ENCODE data around the gene NLRP2B.
"Not testable (repeated sequence)": the region's sequence is repeated elsewhere in the genome, so short reads cannot be mapped to it uniquely, and the experiment has no call there.

NLRP2B gene

GRCh38 chrX:57680160-57680559 lies at the start of gene NLRP2B:
NLRP2B (minus strand) TSS chrX:57680260.
- Mint-ChIP-seq H3K27ac (no peak within 1 kb of the TSS), H3K27me3 (no peaks in the 10 kb centered on the region), H3K4me3 (no peak within 1 kb of the TSS), H3K4me1 (no peaks in the 10 kb centered on the region), H3K9me3 (no peaks in the 10 kb centered on the region), H3K36me3 (no peaks in the 10 kb centered on the region)

DNA sequence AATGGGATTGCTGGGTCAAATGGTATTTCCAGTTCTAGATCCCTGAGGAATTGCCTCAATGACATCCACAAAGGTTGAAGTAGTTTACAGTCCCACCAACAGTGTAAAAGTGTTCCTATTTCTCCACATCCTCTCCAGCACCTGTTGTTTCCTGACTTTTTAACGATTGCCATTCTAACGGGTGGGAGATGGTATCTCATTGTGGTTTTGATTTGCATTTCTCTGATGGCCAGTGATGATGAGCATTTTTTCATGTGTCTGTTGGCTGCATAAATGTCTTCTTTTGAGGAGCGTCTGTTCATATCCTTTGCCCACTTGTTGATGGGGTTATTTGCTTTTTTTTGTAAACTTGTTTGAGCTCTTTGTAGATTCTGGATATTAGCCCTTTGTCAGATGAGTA lies 45.9 kb upstream of the NLRP2B start:
- H3K27me3 Mint-ChIP-seq, H3K4me1 Mint-ChIP-seq, H3K36me3 Mint-ChIP-seq, H3K9me3 Mint-ChIP-seq, H3K4me3 Mint-ChIP-seq, H3K27ac Mint-ChIP-seq: not testable (repeated sequence)

DNA sequence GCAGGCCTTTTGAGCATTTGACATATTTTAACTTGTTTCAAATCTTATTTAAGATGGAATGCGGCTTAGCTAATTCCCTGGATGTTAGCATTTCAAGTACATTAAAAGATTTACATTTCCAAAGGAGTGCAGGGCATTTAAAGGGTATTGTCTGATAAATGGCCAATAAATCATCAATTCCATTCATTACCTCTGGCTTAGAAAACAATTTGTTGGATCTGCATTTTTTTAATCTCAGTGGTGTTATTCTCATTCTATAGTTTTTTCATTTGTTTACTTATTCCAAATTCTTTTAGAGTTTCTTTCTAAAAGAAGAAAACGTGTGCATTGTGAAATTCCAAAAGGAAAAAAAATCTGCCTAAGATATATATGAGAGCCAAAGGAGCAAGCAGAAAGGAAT lies 1.3 kb upstream of the NLRP2B start:
- Mint-ChIP-seq H3K36me3 (no peaks in the 10 kb centered on the region), H3K27me3 (no peaks in the 10 kb centered on the region), H3K4me3 (no peak overlapping the region), H3K9me3 (no peaks in the 10 kb centered on the region), H3K27ac (no peak overlapping the region), H3K4me1 (no peaks in the 10 kb centered on the region)

GRCh38 chrX:57678686-57679428 lies 1.2 kb downstream of the NLRP2B start:
- Mint-ChIP-seq H3K27ac (no peak overlapping the region), H3K4me1 (no peaks in the 10 kb centered on the region), H3K27me3 (no peaks in the 10 kb centered on the region), H3K4me3 (no peak overlapping the region), H3K9me3 (no peaks in the 10 kb centered on the region), H3K36me3 (no peaks in the 10 kb centered on the region)

DNA sequence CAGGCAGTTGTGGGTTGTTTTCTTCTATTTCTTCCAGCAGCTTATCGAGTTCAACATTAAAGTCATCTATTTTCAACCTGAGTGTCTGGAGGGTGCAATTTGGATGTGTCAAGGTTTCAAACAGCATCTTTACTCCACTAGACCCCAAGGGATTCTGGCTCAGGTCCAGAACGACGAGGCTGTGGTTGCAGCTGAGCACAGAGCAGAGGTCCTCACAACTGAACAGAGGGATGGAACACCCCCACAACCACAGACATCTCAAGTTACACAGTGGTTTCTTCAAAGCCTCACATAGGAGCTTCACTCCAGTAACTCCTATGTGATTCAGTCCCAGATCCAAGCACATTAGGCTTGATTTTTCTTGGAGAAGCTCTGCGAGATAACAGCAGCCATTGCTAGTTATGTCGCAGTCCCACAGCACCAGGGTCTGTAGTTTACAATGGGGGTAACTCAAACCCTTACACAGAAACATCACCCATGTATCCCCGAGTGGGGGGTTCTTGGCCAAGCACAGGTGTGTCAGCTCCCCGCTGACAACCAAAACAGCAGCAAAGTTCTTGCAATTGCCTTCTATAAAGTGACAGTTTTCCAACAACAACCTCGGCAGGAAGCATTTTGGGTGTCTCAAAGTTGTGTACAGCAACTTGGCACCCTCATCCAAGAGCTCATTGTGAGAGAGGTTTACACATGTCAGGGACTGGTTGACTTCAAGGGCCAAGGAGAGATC lies 2.8 kb downstream of the NLRP2B start:
- H3K36me3 Mint-ChIP-seq = no peaks in the 10 kb centered on the region
- H3K27ac Mint-ChIP-seq = no peak overlapping the region
- H3K27me3 Mint-ChIP-seq = no peaks in the 10 kb centered on the region
- no peaks in the 10 kb centered on the region for H3K9me3 Mint-ChIP-seq
- no peak overlapping the region for H3K4me3 Mint-ChIP-seq
- H3K4me1 Mint-ChIP-seq = no peaks in the 10 kb centered on the region

GRCh38 chrX:57675320-57675719 lies 4.7 kb downstream of the NLRP2B start:
- Mint-ChIP-seq H3K4me1 (no peaks in the 10 kb centered on the region), H3K27ac (no peak overlapping the region), H3K4me3 (no peak overlapping the region), H3K36me3 (no peaks in the 10 kb centered on the region), H3K27me3 (no peaks in the 10 kb centered on the region), H3K9me3 (no peaks in the 10 kb centered on the region)

DNA sequence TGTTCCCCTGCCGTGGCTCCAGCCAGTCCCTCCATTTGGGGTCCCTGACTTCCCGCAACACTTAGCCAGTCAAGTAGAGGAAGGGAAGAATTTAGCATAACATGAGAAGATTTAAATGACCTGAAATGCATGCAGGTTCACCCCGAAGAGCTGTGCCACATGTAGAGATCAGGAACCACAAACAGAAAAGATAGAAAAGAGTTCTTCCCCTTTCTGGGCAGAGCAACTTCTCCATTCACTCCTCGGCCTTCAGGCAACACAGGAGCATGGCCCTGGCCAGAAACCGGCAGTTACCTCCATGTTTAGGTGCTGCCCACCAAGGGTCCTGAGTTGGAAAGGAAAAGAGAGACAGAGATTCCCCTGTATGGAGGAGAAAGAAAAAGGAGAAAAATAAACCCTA lies 5.2 kb downstream of the NLRP2B start:
- H3K27ac Mint-ChIP-seq = no peak overlapping the region
- H3K4me3 Mint-ChIP-seq = no peak overlapping the region
- H3K9me3 Mint-ChIP-seq = no peaks in the 10 kb centered on the region
- H3K4me1 Mint-ChIP-seq = no peaks in the 10 kb centered on the region
- H3K27me3 Mint-ChIP-seq = no peaks in the 10 kb centered on the region
- no peaks in the 10 kb centered on the region for H3K36me3 Mint-ChIP-seq

DNA sequence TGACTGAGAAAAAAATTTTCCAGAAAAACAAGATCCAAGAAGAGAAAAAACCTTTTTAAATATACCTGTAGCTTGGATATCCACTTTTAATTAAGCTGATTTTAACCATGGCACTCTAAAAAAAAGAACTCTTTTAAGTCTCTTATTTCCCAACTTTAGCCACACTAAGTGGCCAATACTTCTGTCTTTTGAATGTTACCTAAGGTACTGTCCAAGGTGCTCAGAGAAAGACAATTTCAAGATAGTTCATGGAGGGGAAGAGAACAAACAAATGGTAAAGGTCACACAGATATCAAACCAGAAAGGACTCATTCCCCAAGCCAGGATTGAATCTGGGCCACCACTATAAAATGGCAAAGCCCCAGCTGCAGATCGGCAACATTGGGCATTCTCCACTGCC lies 10.1 kb downstream of the NLRP2B start:
- Mint-ChIP-seq H3K27me3 (no peaks in the 10 kb centered on the region), H3K36me3 (no peaks in the 10 kb centered on the region), H3K4me3 (no peak overlapping the region), H3K27ac (no peak overlapping the region), H3K9me3 (no peaks in the 10 kb centered on the region), H3K4me1 (no peaks in the 10 kb centered on the region)

- Mint-ChIP-seq H3K27me3 (no peaks in the 10 kb centered on the region), H3K36me3 (no peaks in the 10 kb centered on the region), H3K9me3 (no peaks in the 10 kb centered on the region), H3K27ac (no peak overlapping the region), H3K4me3 (no peak overlapping the region), H3K4me1 (no peaks in the 10 kb centered on the region)
These were observed 13.1 kb downstream of the NLRP2B start for GRCh38 chrX:57667010-57667409.

- Mint-ChIP-seq H3K4me1 (no peaks in the 10 kb centered on the region), H3K27ac (no peak overlapping the region), H3K27me3 (no peaks in the 10 kb centered on the region), H3K36me3 (peaks cover 6% of the 10 kb centered on the region), H3K9me3 (no peaks in the 10 kb centered on the region), H3K4me3 (no peak overlapping the region)
These were observed 25.0 kb downstream of the NLRP2B start for GRCh38 chrX:57655065-57655464.

- Mint-ChIP-seq H3K27ac (no peak overlapping the region), H3K9me3 (no peaks in the 10 kb centered on the region), H3K4me1 (no peaks in the 10 kb centered on the region), H3K36me3 (peaks cover 6% of the 10 kb centered on the region), H3K27me3 (no peaks in the 10 kb centered on the region), H3K4me3 (no peak overlapping the region)
These were observed 27.4 kb downstream of the NLRP2B start for GRCh38 chrX:57652705-57653104.

DNA sequence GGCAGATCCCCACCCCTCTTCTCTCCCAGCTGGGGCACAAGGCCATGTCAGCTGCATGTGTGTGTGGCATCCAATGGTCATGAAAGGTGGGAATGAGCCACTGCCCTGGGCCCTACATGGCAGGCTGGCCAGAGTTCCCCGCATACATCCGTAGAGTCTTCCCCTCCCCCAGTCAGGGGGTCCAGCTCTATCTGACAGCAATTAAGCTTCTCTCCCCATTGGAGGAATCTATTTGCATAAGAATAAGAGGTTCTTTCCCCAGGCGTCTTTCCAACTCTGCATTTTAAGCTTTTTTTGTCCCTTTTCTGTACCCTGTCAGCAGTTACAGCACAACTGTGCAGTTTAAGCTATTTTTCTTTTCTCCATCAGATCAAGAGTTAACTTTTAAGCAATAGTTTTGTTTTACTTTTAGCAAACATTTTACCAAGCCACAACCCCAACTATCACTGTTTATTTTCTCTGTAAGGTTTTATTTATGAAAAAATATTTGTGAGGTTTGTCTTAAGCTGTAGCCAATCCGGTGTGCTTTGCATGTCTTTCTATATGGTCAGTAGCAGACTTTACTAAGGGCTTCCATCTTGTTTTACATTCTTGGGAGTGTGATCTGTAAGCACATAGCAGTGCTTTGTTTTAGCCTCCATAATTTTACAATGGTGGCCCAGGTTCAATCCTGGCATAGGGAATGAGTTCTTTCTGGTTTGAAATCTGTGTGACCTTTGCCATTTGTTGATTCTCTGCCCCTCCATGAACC lies 28.7 kb downstream of the NLRP2B start:
- H3K4me3 Mint-ChIP-seq = no peak overlapping the region
- no peaks in the 10 kb centered on the region for H3K4me1 Mint-ChIP-seq
- peaks cover 5% of the 10 kb centered on the region for H3K36me3 Mint-ChIP-seq
- H3K27ac Mint-ChIP-seq = no peak overlapping the region
- H3K9me3 Mint-ChIP-seq = no peaks in the 10 kb centered on the region
- H3K27me3 Mint-ChIP-seq = no peaks in the 10 kb centered on the region

DNA sequence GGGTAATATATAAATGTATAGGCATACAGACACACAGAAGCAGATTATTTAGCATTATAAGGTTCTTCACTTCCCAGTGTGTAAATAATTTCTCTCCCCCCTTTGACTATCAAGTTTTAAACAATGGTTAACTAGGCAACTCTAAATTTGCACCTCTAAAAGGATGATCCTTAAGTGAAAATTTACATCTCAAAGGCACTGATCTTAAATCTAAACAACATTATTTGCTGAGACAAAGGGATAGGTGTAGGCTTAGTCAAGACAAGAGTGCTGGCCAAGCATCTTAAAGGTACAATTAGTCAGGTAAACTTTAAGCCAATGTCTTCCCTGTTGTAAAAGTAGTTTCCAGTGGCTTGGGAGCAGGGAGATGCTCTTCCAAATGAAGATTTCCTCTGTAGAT lies 33.0 kb downstream of the NLRP2B start:
- H3K9me3 Mint-ChIP-seq = no peaks in the 10 kb centered on the region

GRCh38 chrX:57643698-57644097 lies 36.4 kb downstream of the NLRP2B start:
- Mint-ChIP-seq H3K27ac (no peak overlapping the region), H3K27me3 (no peaks in the 10 kb centered on the region), H3K4me3 (no peak overlapping the region), H3K36me3 (peaks cover 4% of the 10 kb centered on the region), H3K4me1 (no peaks in the 10 kb centered on the region), H3K9me3 (peaks cover 7% of the 10 kb centered on the region)

More for the DNA sequence above, 33.0 kb downstream of the NLRP2B start:
- no peak overlapping the region for H3K27ac Mint-ChIP-seq
- no peaks in the 10 kb centered on the region for H3K4me1 Mint-ChIP-seq
- no peak overlapping the region for H3K4me3 Mint-ChIP-seq
- H3K36me3 Mint-ChIP-seq = no peaks in the 10 kb centered on the region
- no peaks in the 10 kb centered on the region for H3K27me3 Mint-ChIP-seq

- Mint-ChIP-seq H3K27me3 (no peaks in the 10 kb centered on the region), H3K27ac (no peak overlapping the region), H3K4me1 (no peaks in the 10 kb centered on the region), H3K9me3 (peaks cover 7% of the 10 kb centered on the region), H3K4me3 (no peak overlapping the region), H3K36me3 (peaks cover 4% of the 10 kb centered on the region)
These were observed 38.7 kb downstream of the NLRP2B start for GRCh38 chrX:57641338-57641737.

- H3K27me3 Mint-ChIP-seq = no peaks in the 10 kb centered on the region
- H3K4me1 Mint-ChIP-seq = no peaks in the 10 kb centered on the region
- peaks cover 7% of the 10 kb centered on the region for H3K9me3 Mint-ChIP-seq
- peaks cover 4% of the 10 kb centered on the region for H3K36me3 Mint-ChIP-seq
- H3K4me3 Mint-ChIP-seq = no peak overlapping the region
- no peak overlapping the region for H3K27ac Mint-ChIP-seq
These were observed 39.4 kb downstream of the NLRP2B start for GRCh38 chrX:57640674-57641016.

Measured in activated naive CD4-positive, alpha-beta T cell treated with anti-CD3 and anti-CD28 coated beads, Interleukin-2, amount 50 U/mL, for 24 hours (primary cell).